ENCODE results near the gene CIBAR2. TPM values are rescaled to one million over a fixed set of nuclear protein-coding genes. Genes with fewer than 3 reads are reported as not detected.

The CIBAR2 gene
- total and polyA plus RNA-seq, 10 of the 15 experiments (the other 5 are each of a cell fraction or from before 2014, with no cell fraction given): 0.05 to 0.16 (median 0.07) TPM; not detected in 7

GRCh38 chr16:85139881-85140339 lies 27.6 kb upstream of the CIBAR2 start (continued):
- no peak for TF ChIP-seq KLF5 (IDR thresholded peaks at IDR 0.05; ENCODE audit: partially characterized antibody)
- TF ChIP-seq MYC (IDR thresholded peaks at IDR 0.05; ENCODE audit: insufficient read depth, insufficient read length, insufficient replicate concordance, low read length, severe bottlenecking): no peak

- ATAC-seq: no peak
- no peaks in the 10 kb centered on the region for H3K79me2 ChIP-seq (ENCODE audit: control insufficient read depth, insufficient read depth, low read length)
- TF ChIP-seq MAX (IDR thresholded peaks at IDR 0.05; ENCODE audit: low read depth, low read length): no peak
- TF ChIP-seq BHLHE40 (IDR thresholded peaks at IDR 0.05; ENCODE audit: borderline replicate concordance in 1 of 2, low read depth in 2 of 2, low read length in 1 of 2): peak in 1 of 2 experiments; percentile 50; a peak in 2 of 4 replicates
- TF ChIP-seq, protein P1, sequence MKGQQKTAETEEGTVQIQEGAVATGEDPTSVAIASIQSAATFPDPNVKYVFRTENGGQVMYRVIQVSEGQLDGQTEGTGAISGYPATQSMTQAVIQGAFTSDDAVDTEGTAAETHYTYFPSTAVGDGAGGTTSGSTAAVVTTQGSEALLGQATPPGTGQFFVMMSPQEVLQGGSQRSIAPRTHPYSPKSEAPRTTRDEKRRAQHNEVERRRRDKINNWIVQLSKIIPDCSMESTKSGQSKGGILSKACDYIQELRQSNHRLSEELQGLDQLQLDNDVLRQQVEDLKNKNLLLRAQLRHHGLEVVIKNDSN (IDR thresholded peaks at IDR 0.05; ENCODE audit: borderline replicate concordance, extremely low read length, insufficient read depth, low read depth, low read length): peak; percentile 3
- no peaks in the 10 kb centered on the region for H4K20me1 ChIP-seq (ENCODE audit: control insufficient read depth, insufficient read depth)
- no peak overlapping the region for H3K27ac ChIP-seq (ENCODE audit: control insufficient read depth, insufficient read depth)
- no peaks in the 10 kb centered on the region for H3K27me3 ChIP-seq (replicated peaks in 1 of 2; ENCODE audit: control insufficient read depth in 2 of 2, insufficient read depth in 2 of 2, low read length in 1 of 2)
- CTCF ChIA-PET: interaction anchor here (1.2 to 1.4 kb wide), 3 partner anchors 13 to 170 kb away, joined by 3 to 4 read pairs (median 3); no protein-coding TSS in a partner anchor
- BruUV-seq (replicated peaks): no TSS peak
- no peaks in the 10 kb centered on the region for H3K36me3 ChIP-seq (ENCODE audit: control insufficient read depth in 2 of 2, insufficient read depth in 2 of 2, low read length in 1 of 2)
- no peak overlapping the region for H3K4me3 ChIP-seq
- DNase-seq (ENCODE audit: low read depth, low spot score): no peak
- 56% methylated on average over 16 of the region's 16 CpGs for WGBS (ENCODE audit: insufficient coverage, insufficient replicate concordance, low lambda C conversion rate, missing lambda C conversion rate)
- H3K4me1 ChIP-seq (ENCODE audit: control insufficient read depth, insufficient read depth, low read length): peaks cover 26% of the 10 kb centered on the region
- H3K9ac ChIP-seq (ENCODE audit: control insufficient read depth, insufficient read depth, low read length): no peak overlapping the region
- POLR2A ChIA-PET: no interaction called here
- SMC1A ChIA-PET (ENCODE audit: uncharacterized antibody, unreplicated experiment): interaction anchor here (1.6 kb wide), 1 partner anchor 14 kb away, joined by 8 read pairs; no protein-coding TSS in a partner anchor
- RAD21 ChIA-PET (ENCODE audit: unreplicated experiment): interaction anchor here (1.8 kb wide), 1 partner anchor 9 kb away, joined by 5 read pairs; no protein-coding TSS in a partner anchor
- intact Hi-C loops (cut with micrococcal nuclease; ENCODE audit: unreplicated experiment) (loop anchor here (5.0 kb wide), 1 partner anchor 88 kb away; no protein-coding TSS in a partner anchor), in situ Hi-C loops (cut with MboI) (no loop called here)
- no peaks in the 10 kb centered on the region; the same call in 2 of the 3 replicates for H3K9me3 ChIP-seq (replicated peaks; ENCODE audit: control insufficient read depth, insufficient read depth, low read length)
- no peak overlapping the region for H2AFZ ChIP-seq (ENCODE audit: control insufficient read depth, low read depth, low read length)
- FAIRE-seq: no peak
- H3K4me2 ChIP-seq (ENCODE audit: control insufficient read depth, insufficient read depth): no peak overlapping the region
Measured at GRCh38 chr16:85138825-85139627, 26.8 kb upstream of the CIBAR2 start.
